ENCODE measurements around the gene JAML.

The JAML gene

DNA sequence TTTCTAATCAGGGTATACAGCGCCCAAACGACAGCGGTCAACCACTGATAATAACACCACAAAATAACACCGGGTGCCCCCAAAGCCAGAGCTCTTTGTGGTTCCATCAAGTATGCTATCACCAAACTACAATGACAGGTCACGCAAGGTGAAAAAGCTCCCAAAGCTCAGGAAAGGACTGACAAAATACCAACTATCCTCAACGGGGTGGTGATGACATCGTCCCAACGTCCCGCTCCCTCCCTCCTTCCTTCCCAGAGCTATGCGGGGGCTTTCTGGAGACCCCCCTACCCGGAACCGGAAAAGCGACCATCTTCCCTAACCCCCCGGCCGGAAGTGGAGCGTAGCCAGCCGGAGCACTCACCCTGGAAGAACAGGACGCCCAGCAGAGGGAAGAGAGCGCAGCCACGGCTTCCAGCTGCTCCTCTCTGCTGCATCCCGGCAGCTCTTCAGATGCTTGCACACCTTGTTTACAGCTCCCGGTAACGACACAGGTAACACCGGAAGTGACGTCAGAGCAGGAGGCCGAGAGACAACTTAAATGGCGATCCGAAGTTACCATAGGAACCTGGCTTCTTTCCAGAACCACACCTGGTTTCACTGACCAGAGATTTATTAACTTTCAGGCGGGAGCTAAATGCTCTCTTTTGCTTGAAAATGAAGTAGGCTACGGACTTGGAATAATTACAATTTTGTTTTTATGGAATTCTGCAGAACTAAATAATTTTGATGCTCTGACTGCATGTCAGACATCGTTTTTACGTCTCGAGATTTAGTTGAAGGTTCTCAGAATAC, 27.2 kb upstream of the JAML start, which contains the start of gene MPZL3:
TSS of gene MPZL3 (minus strand) at position 508 of the 795 bp plus-strand sequence. CDS start at position 437, 71 bp downstream.
- TF ChIP-seq, protein P1, sequence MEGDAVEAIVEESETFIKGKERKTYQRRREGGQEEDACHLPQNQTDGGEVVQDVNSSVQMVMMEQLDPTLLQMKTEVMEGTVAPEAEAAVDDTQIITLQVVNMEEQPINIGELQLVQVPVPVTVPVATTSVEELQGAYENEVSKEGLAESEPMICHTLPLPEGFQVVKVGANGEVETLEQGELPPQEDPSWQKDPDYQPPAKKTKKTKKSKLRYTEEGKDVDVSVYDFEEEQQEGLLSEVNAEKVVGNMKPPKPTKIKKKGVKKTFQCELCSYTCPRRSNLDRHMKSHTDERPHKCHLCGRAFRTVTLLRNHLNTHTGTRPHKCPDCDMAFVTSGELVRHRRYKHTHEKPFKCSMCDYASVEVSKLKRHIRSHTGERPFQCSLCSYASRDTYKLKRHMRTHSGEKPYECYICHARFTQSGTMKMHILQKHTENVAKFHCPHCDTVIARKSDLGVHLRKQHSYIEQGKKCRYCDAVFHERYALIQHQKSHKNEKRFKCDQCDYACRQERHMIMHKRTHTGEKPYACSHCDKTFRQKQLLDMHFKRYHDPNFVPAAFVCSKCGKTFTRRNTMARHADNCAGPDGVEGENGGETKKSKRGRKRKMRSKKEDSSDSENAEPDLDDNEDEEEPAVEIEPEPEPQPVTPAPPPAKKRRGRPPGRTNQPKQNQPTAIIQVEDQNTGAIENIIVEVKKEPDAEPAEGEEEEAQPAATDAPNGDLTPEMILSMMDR (conservative IDR thresholded peaks at IDR 0.05; ENCODE audit: low read depth, low read length), result no peak
- peak within 1 kb of the TSS; percentile 82 for H3K4me3 ChIP-seq (ENCODE audit: low read depth, low read length)
- peak; percentile 67 for DNase-seq (ENCODE audit: low read depth)

DNA sequence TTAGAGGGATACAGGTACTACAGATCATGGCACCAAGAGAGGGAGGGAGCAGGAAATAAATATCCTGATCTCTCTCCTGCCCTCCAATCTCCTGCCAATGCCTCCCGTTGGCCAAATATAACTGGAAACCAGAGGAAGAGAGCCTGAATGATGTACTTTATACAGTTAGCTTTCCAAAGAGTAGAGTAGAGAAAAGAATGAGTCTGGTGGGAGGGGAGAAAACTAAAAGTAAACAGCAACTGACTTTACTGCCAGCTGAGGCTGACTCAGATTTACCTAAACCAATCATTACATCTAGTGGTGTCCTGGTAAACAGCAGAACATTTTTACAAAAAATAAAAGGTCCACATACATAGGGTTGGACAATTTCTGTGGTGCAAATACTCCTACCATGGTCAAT, 22.2 kb upstream of the JAML start:
- H3K4me3 ChIP-seq (ENCODE audit: low read depth, low read length), result no peak overlapping the region
- no peak for DNase-seq (ENCODE audit: low read depth)
- TF ChIP-seq, protein P1 (conservative IDR thresholded peaks at IDR 0.05; ENCODE audit: low read depth, low read length), result no peak

DNA sequence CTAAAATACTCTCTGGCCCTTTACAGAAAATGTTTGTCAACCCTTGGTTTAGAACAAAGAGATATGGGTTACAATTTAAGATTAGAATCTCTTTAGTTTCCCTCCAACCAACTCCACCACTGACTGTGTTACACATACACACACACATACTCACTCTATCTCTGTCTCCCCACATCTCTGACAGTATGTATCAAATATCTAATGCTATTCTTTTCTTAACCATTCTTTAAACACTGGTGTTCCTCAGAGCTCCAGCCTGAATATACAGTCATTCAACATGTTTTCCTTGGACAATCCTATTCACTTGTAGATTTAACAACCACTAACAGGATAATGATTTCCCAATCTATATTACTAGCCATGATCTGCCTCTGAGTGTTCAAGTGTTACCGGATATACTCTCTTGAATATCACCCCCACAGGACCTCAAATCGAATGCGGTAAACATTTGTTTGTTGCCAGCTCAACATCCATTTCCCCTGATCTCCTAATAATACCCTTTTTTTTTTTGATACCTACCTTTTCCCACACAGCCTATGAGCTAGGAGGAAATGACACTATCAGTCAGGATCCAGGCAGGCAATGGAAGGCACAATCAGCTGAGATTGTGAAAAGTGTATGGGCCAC, 21.2 kb upstream of the JAML start:
- TF ChIP-seq, protein P1 (conservative IDR thresholded peaks at IDR 0.05; ENCODE audit: low read depth, low read length), result no peak
- no peak for DNase-seq (ENCODE audit: low read depth)
- no peak overlapping the region for H3K4me3 ChIP-seq (ENCODE audit: low read depth, low read length)

DNA sequence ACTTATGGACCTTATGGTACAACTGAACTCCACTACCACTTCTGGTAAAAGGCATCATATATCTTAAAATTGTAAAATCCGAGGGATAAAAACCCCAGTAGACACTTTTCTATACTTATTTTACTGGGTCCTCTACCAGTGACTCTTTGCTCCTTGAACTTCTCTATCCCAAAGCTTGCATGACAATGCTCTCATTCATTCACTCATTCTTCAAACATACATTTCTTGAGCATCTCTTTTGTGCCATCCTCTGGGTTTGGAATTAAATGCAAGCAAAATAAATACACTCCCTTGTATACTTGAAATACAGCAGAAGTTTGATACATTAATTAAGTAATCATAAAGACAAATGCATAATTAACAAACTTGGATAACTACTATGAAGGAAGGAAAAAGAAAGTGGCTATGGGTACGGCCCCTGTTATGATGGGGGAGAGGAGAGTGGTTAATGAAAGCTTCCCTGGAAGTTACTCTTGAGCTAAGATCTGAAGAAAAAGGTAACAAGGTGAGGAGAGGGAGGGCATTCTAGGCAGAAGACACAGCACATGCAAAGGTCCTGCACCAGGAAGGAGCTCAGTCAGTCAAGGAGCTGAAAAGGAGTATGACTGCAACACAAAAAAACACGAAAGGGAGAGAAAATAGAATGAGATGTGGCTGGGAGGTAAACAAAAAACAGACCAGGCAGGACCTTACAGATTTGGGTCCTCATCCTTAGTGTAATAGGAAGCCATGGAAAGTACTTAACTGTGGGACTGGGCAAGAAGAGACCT, 19.4 kb upstream of the JAML start:
- H3K4me3 ChIP-seq (ENCODE audit: low read depth, low read length), result no peak overlapping the region
- no peak for DNase-seq (ENCODE audit: low read depth)
- TF ChIP-seq, protein P1 (conservative IDR thresholded peaks at IDR 0.05; ENCODE audit: low read depth, low read length), result no peak

DNA sequence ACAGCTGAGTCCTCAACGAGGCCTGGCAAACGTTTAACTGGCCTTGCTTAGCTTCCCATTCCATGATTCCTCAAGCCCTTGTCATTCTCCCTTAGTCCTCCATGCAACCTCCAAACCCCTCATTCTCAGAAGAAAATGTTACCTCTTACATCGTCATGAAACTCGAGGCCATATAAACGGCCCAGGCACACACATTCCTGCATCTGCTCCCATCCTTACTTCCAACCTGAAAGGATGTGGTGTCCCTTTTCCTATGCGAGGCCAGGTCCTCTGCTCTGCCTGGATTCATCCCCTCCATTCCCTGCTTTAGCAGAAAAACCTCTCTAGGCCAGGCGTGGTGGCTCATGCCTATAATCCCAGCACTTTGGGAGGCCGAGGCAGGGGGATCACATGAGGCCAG, 18.4 kb upstream of the JAML start:
- TF ChIP-seq, protein P1 (conservative IDR thresholded peaks at IDR 0.05; ENCODE audit: low read depth, low read length), result no peak
- no peak for DNase-seq (ENCODE audit: low read depth)
- H3K4me3 ChIP-seq (ENCODE audit: low read depth, low read length), result no peak overlapping the region

DNA sequence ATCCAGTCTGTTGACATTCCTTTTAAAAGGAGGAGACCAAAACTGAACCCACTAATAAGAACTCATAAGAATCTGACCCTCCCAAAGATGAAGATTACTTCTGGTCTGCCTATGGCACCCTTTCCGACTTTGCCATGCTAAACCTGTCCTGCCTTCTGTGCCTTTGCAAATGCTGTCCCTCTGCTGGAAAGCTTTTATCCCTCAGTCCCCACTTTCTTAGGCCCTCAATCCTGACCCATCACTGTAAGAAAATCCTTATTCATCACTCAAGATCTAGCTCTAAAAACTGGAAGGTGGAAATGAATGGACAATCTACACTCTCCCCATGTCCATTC, 16.9 kb upstream of the JAML start:
- no peak for DNase-seq (ENCODE audit: low read depth)
- H3K4me3 ChIP-seq (ENCODE audit: low read depth, low read length), result no peak overlapping the region
- TF ChIP-seq, protein P1 (conservative IDR thresholded peaks at IDR 0.05; ENCODE audit: low read depth, low read length), result no peak
